GM06990 (cell line): ENCODE data around the gene ZNF280C.

ENCODE experiments used
- DNase-seq: peaks from one replicate; pipeline ENCODE4 v3.0.0-alpha.2; 2011; ENCODE audit not compliant: insufficient read length; ENCODE audit errors: extremely low read depth
- H3K27me3 ChIP-seq: replicated peaks from 2 replicates; pipeline ENCODE4 v1.6.0; 2011; ENCODE audit warnings: low read length; ENCODE audit not compliant: control insufficient read depth, insufficient read depth
- H3K36me3 ChIP-seq: 2 replicates; pipeline ENCODE4 v1.5.1; 2011; ENCODE audit warnings: low read length; ENCODE audit not compliant: control insufficient read depth, insufficient read depth
- H3K4me3 ChIP-seq: replicated peaks from 2 replicates; pipeline ENCODE4 v1.5.1; 2011; ENCODE audit warnings: low read depth, mild to moderate bottlenecking, control low read depth, low read length
- CTCF ChIP-seq: IDR thresholded peaks from 2 replicates; pipeline ENCODE4 v1.5.1; 2011; ENCODE audit warnings: low read length, control low read depth, mild to moderate bottlenecking, inconsistent platforms; ENCODE audit not compliant: insufficient read depth, poor library complexity, severe bottlenecking

ZNF280C gene

GRCh38 chrX:130299279-130300009 is 30.7 kb upstream of the ZNF280C start:
- no peaks in the 10 kb centered on the region for H3K36me3 ChIP-seq
- no peaks in the 10 kb centered on the region for H3K27me3 ChIP-seq
- TF ChIP-seq CTCF: no peak
- no peak for DNase-seq
- no peak overlapping the region for H3K4me3 ChIP-seq

GRCh38 chrX:130296743-130297142 is 28.0 kb upstream of the ZNF280C start:
- TF ChIP-seq CTCF: no peak
- Histone ChIP-seq H3K36me3 (no peaks in the 10 kb centered on the region), H3K4me3 (no peak overlapping the region), H3K27me3 (no peaks in the 10 kb centered on the region; the same call in 1 of the 2 replicates)
- DNase-seq: no peak

- no peak for DNase-seq
- TF ChIP-seq CTCF: no peak
- Histone ChIP-seq H3K27me3 (no peaks in the 10 kb centered on the region; the same call in 1 of the 2 replicates), H3K4me3 (no peak overlapping the region), H3K36me3 (no peaks in the 10 kb centered on the region)
Measured at GRCh38 chrX:130296297-130296678, 27.6 kb upstream of the ZNF280C start.

- no peaks in the 10 kb centered on the region; the same call in 1 of the 2 replicates for H3K27me3 ChIP-seq
- H3K4me3 ChIP-seq: no peak overlapping the region
- no peak for TF ChIP-seq CTCF
- no peaks in the 10 kb centered on the region for H3K36me3 ChIP-seq
- no peak for DNase-seq
Measured at GRCh38 chrX:130295519-130296296, 27.0 kb upstream of the ZNF280C start.

- no peak overlapping the region for H3K4me3 ChIP-seq
- H3K36me3 ChIP-seq: no peaks in the 10 kb centered on the region
- DNase-seq: no peak
- H3K27me3 ChIP-seq: no peaks in the 10 kb centered on the region
- no peak for TF ChIP-seq CTCF
Measured at GRCh38 chrX:130287071-130287770, 18.5 kb upstream of the ZNF280C start.
